ENCODE results near the gene IL20RA.

The IL20RA gene

DNA sequence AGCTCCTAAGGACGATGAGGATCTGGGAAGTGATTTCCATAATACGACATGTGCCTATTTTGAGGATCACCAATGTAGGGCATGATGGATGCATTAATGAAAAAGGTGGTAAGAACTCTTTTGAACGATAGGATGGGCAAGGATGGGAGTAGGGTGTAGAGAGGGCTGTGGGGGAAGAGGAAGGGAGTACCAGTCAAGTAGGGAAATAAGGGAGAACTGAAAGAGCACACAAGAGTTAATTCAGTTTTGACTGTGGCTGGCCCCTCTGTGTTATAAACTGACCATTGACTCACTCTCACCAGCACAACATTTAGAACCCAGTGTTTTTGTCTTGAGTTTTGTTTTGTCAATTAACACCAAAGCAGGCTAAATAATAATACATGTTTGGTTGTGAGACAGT is 89.6 kb downstream of the IL20RA start:
- no peak overlapping the region for H3K4me3 ChIP-seq (ENCODE audit: insufficient read depth, low read depth, low read length, poor library complexity, severe bottlenecking)
- H3K9me3 ChIP-seq (ENCODE audit: control insufficient read depth, low read length), result no peaks in the 10 kb centered on the region
- H3K36me3 ChIP-seq (ENCODE audit: control insufficient read depth, insufficient read depth, low read length), result no peaks in the 10 kb centered on the region
- H3K27me3 ChIP-seq (replicated peaks; ENCODE audit: control insufficient read depth, insufficient read depth, low read length, poor library complexity, severe bottlenecking), result no peaks in the 10 kb centered on the region
- DNase-seq, result no peak
- H3K27ac ChIP-seq (ENCODE audit: insufficient read depth, low read length, poor library complexity, severe bottlenecking), result no peak overlapping the region
- H3K4me1 ChIP-seq (ENCODE audit: control insufficient read depth, insufficient read depth, low read length, poor library complexity, severe bottlenecking), result no peaks in the 10 kb centered on the region

GRCh38 chr6:136952714-136953260 is 92.0 kb downstream of the IL20RA start:
- Histone ChIP-seq H3K27ac (ENCODE audit: insufficient read depth, low read length, poor library complexity, severe bottlenecking) (no peak overlapping the region), H3K4me1 (ENCODE audit: control insufficient read depth, insufficient read depth, low read length, poor library complexity, severe bottlenecking) (no peaks in the 10 kb centered on the region), H3K27me3 (replicated peaks; ENCODE audit: control insufficient read depth, insufficient read depth, low read length, poor library complexity, severe bottlenecking) (no peaks in the 10 kb centered on the region), H3K9me3 (ENCODE audit: control insufficient read depth, low read length) (no peaks in the 10 kb centered on the region), H3K36me3 (ENCODE audit: control insufficient read depth, insufficient read depth, low read length) (no peaks in the 10 kb centered on the region), H3K4me3 (ENCODE audit: insufficient read depth, low read depth, low read length, poor library complexity, severe bottlenecking) (no peak overlapping the region)
- DNase-seq, result no peak

DNA sequence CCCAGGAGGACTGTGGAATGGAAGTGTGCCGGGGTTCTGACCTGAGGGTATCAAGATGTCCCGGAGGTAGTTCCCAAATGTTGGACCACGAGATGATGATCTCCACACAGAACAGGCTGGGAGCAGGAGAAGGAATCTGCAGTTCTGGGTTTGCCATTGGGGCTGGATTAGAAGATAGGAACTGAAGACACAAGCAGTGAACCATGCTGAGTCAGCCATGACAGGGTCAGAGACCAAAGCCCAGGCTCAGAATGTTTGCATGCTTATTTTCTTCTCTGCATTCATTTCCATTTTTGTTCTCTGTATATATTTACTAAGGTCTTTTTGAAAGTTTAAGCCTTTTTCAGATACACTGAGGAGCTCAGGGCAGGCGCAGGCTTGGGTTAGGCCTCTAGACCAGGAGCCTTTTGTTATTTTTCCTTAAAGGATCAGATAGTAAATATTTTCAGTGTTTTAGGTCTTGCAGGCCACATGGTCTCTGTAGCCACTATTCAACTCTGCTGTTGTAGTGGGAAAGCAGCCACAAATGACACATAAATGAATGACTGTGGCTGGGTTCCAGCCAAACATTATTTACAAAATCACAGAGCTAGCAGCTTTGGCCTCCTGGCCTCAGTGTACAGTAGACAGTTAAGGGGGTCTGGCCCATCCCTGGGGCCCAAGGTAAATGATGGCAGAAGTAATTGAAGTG is 94.2 kb downstream of the IL20RA start:
- Histone ChIP-seq H3K4me1 (ENCODE audit: control insufficient read depth, insufficient read depth, low read length, poor library complexity, severe bottlenecking) (no peaks in the 10 kb centered on the region), H3K4me3 (ENCODE audit: insufficient read depth, low read depth, low read length, poor library complexity, severe bottlenecking) (no peak overlapping the region), H3K27ac (ENCODE audit: insufficient read depth, low read length, poor library complexity, severe bottlenecking) (no peak overlapping the region), H3K36me3 (ENCODE audit: control insufficient read depth, insufficient read depth, low read length) (no peaks in the 10 kb centered on the region), H3K9me3 (ENCODE audit: control insufficient read depth, low read length) (no peaks in the 10 kb centered on the region), H3K27me3 (replicated peaks; ENCODE audit: control insufficient read depth, insufficient read depth, low read length, poor library complexity, severe bottlenecking) (no peaks in the 10 kb centered on the region)
- DNase-seq, result no peak
